ENCODE results near the gene ESR1. TPM values are rescaled to one million over a fixed set of nuclear protein-coding genes. Genes with fewer than 3 reads are reported as not detected.

The ESR1 gene
- polyA plus RNA-seq, 1 of the 3 experiments (the other 2 are of a cell fraction), result under 0.01 TPM

GRCh38 chr6:151904631-151905030, 97.1 kb downstream of the ESR1 start:
- ChIA-PET POLR2A (no interaction called here), CTCF (no interaction called here)
- DNase-seq, result no peak
- H3F3A ChIP-seq (replicated peaks; ENCODE audit: insufficient read depth), result no peaks in the 10 kb centered on the region
- H2AFZ ChIP-seq (ENCODE audit: low read depth), result no peak overlapping the region
- no peaks in the 10 kb centered on the region for H3K79me2 ChIP-seq (ENCODE audit: insufficient read depth)
- H3K4me1 ChIP-seq (ENCODE audit: control insufficient read depth in 1 of 2, insufficient read depth in 2 of 2, low read depth in 1 of 2, low read length in 1 of 2), result no peaks in the 10 kb centered on the region
- H3K4me3 ChIP-seq (ENCODE audit: low read depth in 2 of 2, low read length in 1 of 2), result no peak overlapping the region
- no peaks in the 10 kb centered on the region for H3K27me3 ChIP-seq (ENCODE audit: insufficient read depth)
- no peak overlapping the region for H3K4me2 ChIP-seq
- no peaks in the 10 kb centered on the region for H3K9me2 ChIP-seq
- no peaks in the 10 kb centered on the region for H4K20me1 ChIP-seq (ENCODE audit: insufficient read depth)
- H3K9ac ChIP-seq, result no peak overlapping the region
- TF ChIP-seq USF1 (IDR thresholded peaks at IDR 0.05; ENCODE audit: borderline replicate concordance, low read depth) (no peak), SMC3 (IDR thresholded peaks at IDR 0.05; ENCODE audit: low read depth, low read length) (no peak), RCOR1 (IDR thresholded peaks at IDR 0.05; ENCODE audit: low read length) (no peak), PBX3 (IDR thresholded peaks at IDR 0.05) (no peak), CTCF (IDR thresholded peaks at IDR 0.05) (no peak)
- WGBS (ENCODE audit: low lambda C conversion rate), result 3% methylated on average over 4 of the region's 4 CpGs
- H3K27ac ChIP-seq (ENCODE audit: low read depth in 2 of 2, low read length in 1 of 2), result no peak overlapping the region
- no peaks in the 10 kb centered on the region for H3K36me3 ChIP-seq (replicated peaks in 1 of 2; ENCODE audit: control insufficient read depth in 1 of 2, insufficient read depth in 2 of 2, low read length in 1 of 2)
- no peaks in the 10 kb centered on the region for H3K9me3 ChIP-seq

- Histone ChIP-seq H3K36me3 (replicated peaks in 1 of 2; ENCODE audit: control insufficient read depth in 1 of 2, insufficient read depth in 2 of 2, low read length in 1 of 2) (no peaks in the 10 kb centered on the region), H3K79me2 (ENCODE audit: insufficient read depth) (no peaks in the 10 kb centered on the region), H3K4me1 (ENCODE audit: control insufficient read depth in 1 of 2, insufficient read depth in 2 of 2, low read depth in 1 of 2, low read length in 1 of 2) (no peaks in the 10 kb centered on the region), H3K27ac (ENCODE audit: low read depth in 2 of 2, low read length in 1 of 2) (no peak overlapping the region), H3K4me3 (ENCODE audit: low read depth in 2 of 2, low read length in 1 of 2) (no peak overlapping the region), H2AFZ (ENCODE audit: low read depth) (no peak overlapping the region), H3K4me2 (no peak overlapping the region), H4K20me1 (ENCODE audit: insufficient read depth) (no peaks in the 10 kb centered on the region), H3K9ac (no peak overlapping the region), H3F3A (replicated peaks; ENCODE audit: insufficient read depth) (no peaks in the 10 kb centered on the region), H3K9me3 (no peaks in the 10 kb centered on the region), H3K27me3 (ENCODE audit: insufficient read depth) (no peaks in the 10 kb centered on the region), H3K9me2 (no peaks in the 10 kb centered on the region)
- TF ChIP-seq FOXJ3 (CRISPR knock-in tag; IDR thresholded peaks at IDR 0.05) (no peak), CHD2 (IDR thresholded peaks at IDR 0.05; ENCODE audit: low read length, partially characterized antibody) (no peak), EP300 (IDR thresholded peaks at IDR 0.05; ENCODE audit: borderline replicate concordance in 1 of 2, low read depth in 1 of 2, low read length in 1 of 2) (no peak), RCOR1 (IDR thresholded peaks at IDR 0.05; ENCODE audit: low read length) (no peak), MXI1 (IDR thresholded peaks at IDR 0.05; ENCODE audit: low read depth, low read length) (no peak), MEF2A (IDR thresholded peaks at IDR 0.05; ENCODE audit: borderline replicate concordance, low read depth) (no peak), POLR2AphosphoS5 (IDR thresholded peaks at IDR 0.05; ENCODE audit: low read depth, low read length) (no peak), TAF1 (IDR thresholded peaks at IDR 0.05; ENCODE audit: borderline replicate concordance, low read depth, low read length) (no peak), YY1 (IDR thresholded peaks at IDR 0.05; ENCODE audit: low read depth) (no peak), ZBTB33 (IDR thresholded peaks at IDR 0.05; ENCODE audit: borderline replicate concordance, low read depth) (no peak), REST (IDR thresholded peaks at IDR 0.05; ENCODE audit: low read depth, low read length) (no peak)
- POLR2A ChIA-PET, result no interaction called here
- DNase-seq, result no peak
- CTCF ChIA-PET, result no interaction called here
- 44% methylated on average over 3 of the region's 3 CpGs for WGBS (ENCODE audit: low lambda C conversion rate)
Observed at GRCh38 chr6:151905072-151905471, 97.6 kb downstream of the ESR1 start.

Measured in SK-N-SH (cell line).